Activated CD8-positive, alpha-beta memory T cell treated with anti-CD3 and anti-CD28 coated beads, Interleukin-2, amount 50 U/mL, for 1 hour (primary cell): Measurements from ENCODE around the gene RAPGEF4.

Source experiments
- DNase-seq: peaks from one replicate; pipeline ENCODE4 v3.0.0-alpha.2; 2020; ENCODE audit errors: extremely low read depth

Gene RAPGEF4

GRCh38 chr2:172735582-172736423 is at the start of gene RAPGEF4:
RAPGEF4 (plus strand) TSS chr2:172735845; CDS start chr2:172735984, 139 bp downstream.
- no peak for DNase-seq

GRCh38 chr2:172693037-172693436 is 42.6 kb upstream of the RAPGEF4 start:
- DNase-seq, result no peak

- DNase-seq, result no peak
Measured at GRCh38 chr2:172693529-172694455, 41.9 kb upstream of the RAPGEF4 start.

- no peak for DNase-seq
Measured at GRCh38 chr2:172697296-172697695, 38.3 kb upstream of the RAPGEF4 start.

GRCh38 chr2:172698041-172698863 is 37.4 kb upstream of the RAPGEF4 start:
- no peak for DNase-seq

GRCh38 chr2:172701250-172701649 is 34.4 kb upstream of the RAPGEF4 start:
- DNase-seq, result no peak

GRCh38 chr2:172702451-172702850 is 33.2 kb upstream of the RAPGEF4 start:
- no peak for DNase-seq

- no peak for DNase-seq
Measured at GRCh38 chr2:172704072-172704936, 31.3 kb upstream of the RAPGEF4 start.

- no peak for DNase-seq
Measured at GRCh38 chr2:172705352-172705751, 30.3 kb upstream of the RAPGEF4 start.

- DNase-seq, result no peak
Measured at GRCh38 chr2:172708247-172708646, 27.4 kb upstream of the RAPGEF4 start.

GRCh38 chr2:172709566-172710291 is 25.9 kb upstream of the RAPGEF4 start:
- no peak for DNase-seq

GRCh38 chr2:172710584-172711047 is 25.0 kb upstream of the RAPGEF4 start:
- DNase-seq, result no peak

GRCh38 chr2:172711110-172711509 is 24.5 kb upstream of the RAPGEF4 start:
- DNase-seq, result no peak

- no peak for DNase-seq
Measured at GRCh38 chr2:172712251-172712650, 23.4 kb upstream of the RAPGEF4 start.

GRCh38 chr2:172713365-172713875 is 22.2 kb upstream of the RAPGEF4 start:
- DNase-seq, result no peak

- no peak for DNase-seq
Measured at GRCh38 chr2:172722481-172722880, 13.2 kb upstream of the RAPGEF4 start.

GRCh38 chr2:172723286-172723685 is 12.4 kb upstream of the RAPGEF4 start:
- no peak for DNase-seq

- DNase-seq, result no peak
Measured at GRCh38 chr2:172724724-172725123, 10.9 kb upstream of the RAPGEF4 start.

GRCh38 chr2:172725284-172725683 is 10.4 kb upstream of the RAPGEF4 start:
- DNase-seq, result no peak

GRCh38 chr2:172725746-172726145 is 9.9 kb upstream of the RAPGEF4 start:
- DNase-seq, result no peak
